GM18858 (cell line): ENCODE results near the gene JPH3.
"Not testable (repeated sequence)": the region's sequence is repeated elsewhere in the genome, so short reads cannot be mapped to it uniquely, and the experiment has no call there.

Experiments
- ATAC-seq: cut with Tn5 transposase; IDR thresholded peaks from one replicate; pipeline ENCODE4 v1.9.1; 2021; ENCODE audit not compliant: unreplicated experiment

The JPH3 gene

DNA sequence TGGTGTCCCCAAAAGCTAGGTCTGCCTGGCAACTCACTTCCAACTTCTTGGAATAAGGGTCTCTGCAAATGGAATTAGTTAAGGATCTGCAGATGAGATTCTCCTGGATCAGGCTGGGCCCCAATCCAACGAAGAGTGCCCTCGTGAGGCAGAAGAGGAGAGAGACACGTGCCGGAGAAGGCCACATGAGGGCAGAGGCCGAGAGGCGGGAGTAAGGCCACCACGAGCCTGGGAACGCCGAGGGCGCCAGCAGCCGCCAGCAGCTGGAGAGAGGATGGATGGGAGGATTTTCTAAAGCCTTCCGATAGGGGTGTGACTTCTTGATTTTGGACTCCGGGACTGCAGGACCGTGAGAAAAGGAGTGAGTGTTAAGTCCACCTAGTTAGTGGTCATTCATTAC lies 76.3 kb downstream of the JPH3 start:
- no peak for ATAC-seq

DNA sequence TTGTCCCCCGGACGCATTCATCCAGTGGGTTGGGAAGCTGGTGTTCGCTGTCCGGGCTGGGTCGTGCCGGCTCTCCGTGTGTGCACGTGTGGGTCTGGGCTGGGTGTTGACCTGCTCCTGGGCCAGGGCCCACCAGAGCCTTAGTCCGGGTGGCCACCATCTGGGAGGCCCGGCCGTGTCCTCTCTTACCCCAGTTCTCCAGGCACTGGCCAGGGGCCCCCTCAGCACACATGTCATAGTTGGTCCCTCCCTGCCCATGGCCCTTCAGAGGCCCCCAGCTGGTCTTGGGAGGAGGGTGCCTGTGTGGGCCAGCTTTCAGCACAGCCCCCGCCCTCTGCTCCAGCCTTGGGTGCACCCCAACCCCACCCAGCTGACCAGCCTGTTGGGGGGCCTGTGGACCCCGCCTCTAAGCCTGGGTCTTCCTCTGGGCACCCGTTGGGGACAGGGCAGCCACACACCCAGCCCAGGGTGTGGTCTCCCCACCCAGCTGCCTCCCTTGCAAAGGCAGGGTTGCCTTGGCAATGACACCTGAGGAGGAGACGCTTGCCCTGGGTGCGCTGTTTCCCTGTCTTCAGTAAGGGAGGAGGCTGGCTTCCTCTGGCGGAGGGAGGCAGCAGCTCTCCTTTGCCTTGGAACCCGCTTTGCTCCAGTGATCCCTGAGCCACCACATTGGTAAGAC lies 77.4 kb downstream of the JPH3 start:
- no peak for ATAC-seq

DNA sequence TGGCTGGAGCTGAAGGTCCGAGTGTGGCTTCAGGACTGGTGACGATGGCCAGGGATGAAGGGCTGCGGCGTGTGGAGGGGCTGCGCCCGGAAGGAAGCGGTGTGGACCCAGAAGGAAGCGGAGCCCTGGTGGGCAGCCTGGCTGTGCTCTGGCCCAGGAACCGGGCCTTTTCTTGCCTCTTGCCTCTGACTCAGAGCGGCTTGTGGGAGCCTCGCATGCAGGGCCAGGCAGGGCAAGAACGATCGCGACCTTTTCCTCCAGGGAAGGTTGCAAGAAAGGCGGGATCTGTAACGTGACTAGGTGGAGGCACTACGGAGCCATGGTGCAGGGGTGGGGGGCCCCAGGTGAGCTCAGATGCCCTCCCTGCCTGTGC lies 78.0 kb downstream of the JPH3 start:
- ATAC-seq, result no peak

DNA sequence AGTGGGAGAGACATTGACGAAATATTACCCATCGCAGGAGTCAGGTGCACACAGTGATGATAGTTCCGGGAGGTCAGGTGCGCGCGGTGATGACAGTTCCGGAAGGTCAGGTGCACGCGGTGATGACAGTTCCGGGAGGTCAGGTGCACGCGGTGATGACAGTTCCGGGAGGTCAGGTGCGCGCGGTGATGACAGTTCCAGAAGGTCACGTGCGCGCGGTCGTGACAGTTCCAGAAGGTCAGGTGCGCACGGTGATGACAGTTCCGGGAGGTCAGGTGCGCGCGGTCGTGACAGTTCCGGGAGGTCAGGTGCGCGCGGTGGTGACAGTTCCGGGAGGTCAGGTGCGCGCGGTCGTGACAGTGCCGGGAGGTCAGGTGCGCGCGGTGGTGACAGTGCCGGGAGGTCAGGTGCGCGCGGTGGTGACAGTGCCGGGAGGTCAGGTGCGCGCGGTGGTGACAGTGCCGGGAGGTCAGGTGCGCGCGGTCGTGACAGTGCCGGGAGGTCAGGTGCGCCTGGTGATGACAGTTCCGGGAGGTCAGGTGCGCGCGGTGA lies 78.8 kb downstream of the JPH3 start:
- ATAC-seq, result not testable (repeated sequence)

DNA sequence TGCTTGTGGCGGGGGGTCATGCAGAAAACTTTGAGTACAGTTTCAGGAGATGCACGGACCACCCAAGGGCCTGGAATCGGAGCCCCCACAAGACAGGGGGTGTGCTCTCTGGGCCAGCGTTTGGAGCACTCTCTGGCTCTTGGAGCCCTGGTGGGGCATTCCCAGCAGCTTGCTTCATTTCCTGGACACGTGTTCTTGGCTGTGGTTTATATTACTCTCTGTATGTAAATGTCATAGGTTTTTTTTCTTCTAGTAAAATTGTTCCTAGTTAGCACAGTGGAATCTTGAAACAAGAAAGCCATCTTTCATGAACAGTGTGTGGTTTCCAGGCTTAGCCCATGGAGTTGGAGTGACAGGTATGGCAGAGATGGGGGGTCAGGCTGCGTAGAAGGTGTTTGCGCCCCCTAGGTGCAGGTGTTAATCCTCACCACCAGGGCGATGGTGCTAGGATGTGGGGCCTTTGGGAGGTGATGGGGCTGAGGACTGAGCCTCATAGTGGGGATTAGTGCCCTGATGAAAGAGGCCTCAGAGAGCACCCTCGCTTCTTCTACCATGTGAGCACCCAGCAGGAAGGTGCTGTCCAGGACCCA lies 79.8 kb downstream of the JPH3 start:
- no peak for ATAC-seq

DNA sequence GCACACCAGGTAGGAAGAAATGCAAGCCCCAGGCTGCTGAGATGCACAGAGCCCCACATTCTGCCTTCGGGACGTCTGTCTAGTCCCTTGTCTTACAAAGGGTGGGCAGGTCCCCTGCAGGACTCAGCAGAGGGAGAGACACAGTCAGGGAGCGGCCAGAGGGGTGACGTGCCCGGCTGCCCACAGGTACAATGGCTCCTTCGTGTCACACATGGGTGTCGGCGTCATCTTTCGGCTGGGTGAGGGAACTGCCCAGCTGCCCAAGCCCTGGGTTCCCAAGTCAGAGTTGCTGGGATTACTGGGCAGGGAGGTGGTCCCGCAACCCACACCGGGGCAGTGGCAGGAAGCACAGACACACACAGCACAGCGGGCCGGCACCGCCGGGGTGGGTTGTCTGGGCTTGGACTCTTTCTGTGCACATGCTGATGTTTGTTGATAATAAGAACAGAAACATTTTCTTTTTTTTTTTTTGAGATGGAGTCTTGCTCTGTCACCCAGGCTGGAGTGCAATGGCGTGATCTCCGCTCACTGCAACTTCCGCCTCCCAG lies 80.6 kb downstream of the JPH3 start:
- no peak for ATAC-seq

DNA sequence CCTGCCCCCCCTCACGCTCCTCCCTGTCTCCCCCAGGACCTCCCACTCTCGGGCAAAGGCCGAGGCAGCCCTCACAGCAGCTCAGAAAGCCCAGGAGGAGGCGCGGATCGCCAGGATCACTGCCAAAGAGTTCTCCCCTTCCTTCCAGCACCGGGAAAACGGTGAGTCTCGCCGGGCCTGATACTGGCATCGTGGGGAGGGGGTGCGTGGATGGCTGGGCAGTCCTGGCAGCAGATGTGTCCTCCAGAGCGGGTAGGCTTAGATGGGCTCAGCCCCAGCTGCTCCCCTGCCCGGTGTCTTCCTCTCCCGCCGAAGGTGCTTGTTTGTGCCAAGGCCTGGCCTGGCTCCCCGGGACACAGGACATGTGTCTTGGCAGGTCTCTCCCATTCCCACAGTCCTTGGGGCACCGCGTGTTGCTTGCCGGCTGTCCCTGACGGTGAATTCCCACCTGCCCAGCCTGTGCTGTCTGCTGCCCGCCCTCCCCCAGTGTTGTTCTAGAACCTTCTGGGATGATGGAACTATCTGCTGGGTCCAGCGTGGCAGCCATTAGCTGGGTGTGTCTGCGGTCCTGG lies 81.9 kb downstream of the JPH3 start:
- no peak for ATAC-seq

DNA sequence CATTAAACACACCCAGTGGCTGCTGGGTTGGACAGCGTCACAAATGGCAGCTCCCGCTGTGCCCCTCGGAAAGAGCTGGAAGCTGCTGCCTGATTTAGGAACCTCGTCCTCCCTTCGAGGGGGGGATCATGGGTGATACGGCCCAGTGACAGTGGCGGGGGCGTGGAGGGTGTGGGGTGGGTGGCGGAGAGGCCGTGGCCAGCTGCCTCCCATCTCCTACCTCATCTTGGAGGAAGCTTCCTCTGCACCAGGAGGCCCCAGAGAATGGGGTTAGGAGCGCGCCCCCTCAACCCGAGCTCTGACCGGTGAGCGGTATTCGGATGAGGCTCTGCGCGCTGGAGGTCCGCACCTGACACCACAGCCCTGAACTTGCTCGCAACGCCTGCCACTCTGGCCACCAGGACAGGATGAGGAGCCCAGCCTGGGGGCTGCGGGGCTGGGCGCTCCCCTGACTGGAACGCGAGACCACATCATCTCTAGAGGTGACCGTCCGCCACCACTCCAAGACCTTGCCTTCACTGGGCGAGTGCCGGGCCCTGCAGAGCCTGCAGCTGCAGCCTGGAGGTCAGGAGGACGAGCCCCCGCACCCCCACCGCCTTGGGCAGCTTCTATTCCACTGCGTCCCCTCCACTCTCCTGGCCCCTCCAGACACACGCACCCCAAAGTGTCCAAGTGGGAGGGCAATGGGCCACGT lies 82.5 kb downstream of the JPH3 start:
- no peak for ATAC-seq

DNA sequence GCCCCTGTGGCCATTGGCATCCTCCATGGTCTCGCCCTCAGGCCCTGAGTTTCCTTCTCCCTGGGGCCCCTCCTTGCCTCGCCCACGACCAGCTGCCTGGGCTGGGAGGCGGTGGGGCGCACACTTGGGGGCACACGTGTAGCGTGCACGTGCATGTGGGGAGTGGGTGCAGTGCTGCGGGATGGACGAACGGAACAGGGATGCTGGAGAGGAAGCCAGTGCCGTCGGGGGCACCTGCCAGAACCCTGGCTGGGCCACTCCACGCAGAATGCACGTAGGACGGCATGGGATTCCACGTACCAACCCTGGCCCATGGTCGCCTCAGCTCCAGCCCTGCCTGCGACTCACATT lies 83.1 kb downstream of the JPH3 start:
- no peak for ATAC-seq

DNA sequence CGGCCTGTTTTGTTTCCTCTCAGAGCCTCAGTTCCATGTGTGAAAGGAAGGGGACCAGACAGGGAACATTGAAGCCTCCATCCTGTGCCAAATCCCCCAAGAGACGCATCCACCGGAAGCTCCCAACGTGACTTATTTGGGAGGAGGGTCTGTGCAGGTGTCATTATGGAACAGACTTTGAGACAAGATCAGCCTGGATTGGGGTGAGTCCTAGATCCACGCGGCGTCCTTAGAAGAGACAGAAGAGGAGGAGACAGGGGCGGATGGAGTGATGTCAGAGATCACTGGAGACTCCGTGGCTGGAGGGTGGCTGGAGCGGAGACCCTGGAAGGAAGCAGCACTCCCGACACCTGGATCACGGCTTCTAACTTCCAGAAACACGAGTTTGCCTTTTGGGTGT lies 83.5 kb downstream of the JPH3 start:
- ATAC-seq, result no peak

DNA sequence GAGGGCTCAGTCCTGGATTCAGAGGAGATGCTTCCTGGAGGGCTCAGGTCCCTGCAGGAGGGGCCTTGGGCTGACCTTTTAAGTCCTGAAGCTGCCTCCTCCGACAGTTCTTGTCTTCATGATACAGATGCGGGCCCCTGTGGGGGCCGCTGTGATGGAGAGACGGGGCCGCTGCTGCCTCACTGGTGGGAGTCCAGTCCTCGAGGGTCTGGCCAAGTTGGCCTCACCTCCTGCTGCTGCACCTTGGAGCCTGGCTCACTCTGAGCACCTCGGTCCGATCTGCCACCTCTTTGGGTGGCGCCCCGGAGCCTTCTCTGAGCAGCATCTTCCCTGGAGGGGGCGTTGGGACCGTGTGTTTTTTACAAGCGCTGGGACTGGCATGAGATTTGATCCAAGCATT lies 84.4 kb downstream of the JPH3 start:
- ATAC-seq, result no peak

DNA sequence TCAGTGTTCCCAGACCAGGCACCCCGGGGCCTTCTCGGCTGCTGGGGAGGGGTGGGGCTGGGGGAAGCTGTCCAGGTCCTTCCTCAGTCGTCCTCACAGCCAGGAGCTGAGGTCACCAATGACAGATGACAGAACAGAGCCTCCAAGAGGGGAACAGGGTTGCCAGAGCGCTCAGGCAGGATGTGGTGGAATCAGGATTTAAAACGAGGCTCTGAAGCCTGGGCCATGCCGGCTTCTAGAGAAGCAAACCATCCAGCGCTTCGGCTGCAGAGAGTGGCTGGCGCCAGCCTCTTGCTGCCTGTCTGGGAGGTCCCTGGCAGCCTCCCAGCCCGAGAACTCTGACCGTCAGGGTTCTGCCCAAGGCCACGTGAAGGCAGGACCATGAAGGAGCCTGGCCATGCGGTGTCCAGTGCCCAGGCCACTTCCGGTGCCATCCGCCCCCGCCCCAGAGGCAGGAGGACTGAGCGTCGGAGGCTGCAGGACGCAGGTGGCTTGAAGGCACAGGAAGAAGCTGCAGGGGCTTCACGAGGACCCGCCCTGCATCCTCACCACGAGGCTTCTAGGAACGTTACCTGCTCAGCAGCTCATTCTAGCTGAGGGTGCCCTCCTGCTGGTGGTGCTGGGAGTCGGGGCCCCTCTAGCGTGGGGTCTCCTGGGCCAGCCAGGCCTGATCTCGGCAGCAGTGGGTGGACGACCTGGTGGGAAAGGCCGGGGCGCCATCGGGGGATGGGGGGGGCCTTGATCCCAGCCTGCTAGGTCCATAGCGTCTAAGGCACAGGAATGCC lies 85.0 kb downstream of the JPH3 start:
- no peak for ATAC-seq

DNA sequence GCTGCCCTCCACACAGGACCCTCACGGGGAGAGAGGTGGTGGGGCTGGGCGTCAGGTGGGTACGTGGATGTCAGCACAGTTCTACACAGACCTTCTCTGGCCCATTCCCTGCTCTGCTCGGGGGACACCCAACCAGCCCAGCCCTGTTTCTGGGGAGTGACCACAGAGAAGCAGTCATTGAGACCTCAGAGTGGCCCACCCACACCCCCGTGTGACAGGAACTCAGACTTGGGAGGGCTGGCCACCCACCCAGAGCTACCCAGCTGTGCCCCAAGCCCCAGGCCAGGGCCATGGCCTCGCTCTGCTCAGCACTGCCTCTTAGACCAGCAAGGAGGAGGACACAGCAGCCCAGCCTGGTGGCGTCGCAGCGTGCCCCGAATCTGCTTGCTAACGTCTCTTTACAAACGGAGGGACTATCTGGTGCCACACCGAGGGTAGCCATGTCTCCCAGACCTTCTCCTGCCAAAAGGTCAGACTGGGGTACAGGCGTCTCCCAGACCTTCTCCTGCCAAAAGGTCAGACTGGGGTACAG lies 85.8 kb downstream of the JPH3 start:
- no peak for ATAC-seq

DNA sequence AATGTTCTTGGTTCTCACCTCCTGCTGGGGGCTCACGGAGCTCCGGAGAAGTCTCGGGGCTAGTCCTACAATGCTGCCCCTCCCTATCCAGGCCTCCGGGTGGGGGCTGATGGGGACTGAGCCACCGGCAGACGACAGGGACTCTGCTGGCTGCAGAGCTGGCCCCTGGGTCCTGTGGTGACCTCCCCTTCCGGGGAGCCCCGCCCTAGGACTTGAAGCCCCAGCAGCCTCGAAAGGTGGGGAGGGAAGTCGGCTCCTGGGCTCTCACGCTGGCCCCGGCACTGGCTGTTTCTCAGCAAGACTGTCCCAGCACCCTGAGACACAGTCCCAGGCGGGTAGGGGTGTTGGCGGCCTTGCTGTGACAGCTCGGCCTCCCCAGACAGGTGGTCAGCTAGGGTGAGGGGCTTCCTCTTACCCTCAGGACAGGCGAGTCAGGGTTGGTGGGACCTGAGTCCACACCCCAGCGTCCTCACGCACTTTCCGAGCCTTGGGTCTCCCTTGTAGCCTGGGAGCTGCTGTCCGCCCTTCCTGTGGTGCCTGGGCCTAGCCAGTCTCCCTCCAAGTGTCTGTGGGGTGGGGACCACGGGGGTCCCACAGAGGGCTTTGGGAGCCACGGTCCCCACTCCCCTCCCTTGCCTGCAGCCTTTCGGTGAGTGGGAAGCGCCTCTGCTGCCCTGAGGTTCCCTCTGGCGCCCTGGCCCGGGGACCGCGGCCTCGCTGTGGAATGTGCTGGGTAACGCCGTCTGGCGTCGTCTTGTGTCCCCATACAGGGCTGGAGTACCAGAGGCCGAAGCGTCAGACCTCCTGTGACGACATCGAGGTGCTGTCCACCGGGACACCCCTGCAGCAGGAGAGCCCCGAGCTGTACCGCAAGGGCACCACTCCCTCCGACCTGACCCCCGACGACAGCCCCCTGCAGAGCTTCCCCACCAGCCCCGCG lies 86.8 kb downstream of the JPH3 start:
- no peak for ATAC-seq

DNA sequence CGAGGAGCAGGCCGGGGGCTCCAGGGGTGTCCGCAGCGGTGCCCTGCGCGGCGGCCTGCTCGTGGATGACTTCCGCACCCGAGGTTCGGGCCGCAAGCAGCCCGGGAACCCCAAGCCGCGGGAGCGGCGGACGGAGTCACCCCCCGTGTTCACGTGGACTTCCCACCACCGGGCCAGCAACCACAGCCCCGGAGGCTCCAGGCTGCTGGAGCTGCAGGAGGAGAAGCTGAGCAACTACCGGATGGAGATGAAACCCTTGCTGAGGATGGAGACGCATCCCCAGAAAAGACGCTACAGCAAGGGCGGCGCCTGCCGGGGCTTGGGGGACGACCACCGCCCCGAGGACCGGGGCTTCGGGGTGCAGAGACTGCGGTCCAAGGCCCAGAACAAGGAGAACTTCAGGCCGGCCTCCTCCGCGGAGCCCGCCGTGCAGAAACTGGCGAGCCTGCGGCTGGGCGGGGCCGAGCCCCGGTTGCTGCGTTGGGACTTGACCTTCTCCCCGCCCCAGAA lies 87.7 kb downstream of the JPH3 start:
- ATAC-seq, result no peak

DNA sequence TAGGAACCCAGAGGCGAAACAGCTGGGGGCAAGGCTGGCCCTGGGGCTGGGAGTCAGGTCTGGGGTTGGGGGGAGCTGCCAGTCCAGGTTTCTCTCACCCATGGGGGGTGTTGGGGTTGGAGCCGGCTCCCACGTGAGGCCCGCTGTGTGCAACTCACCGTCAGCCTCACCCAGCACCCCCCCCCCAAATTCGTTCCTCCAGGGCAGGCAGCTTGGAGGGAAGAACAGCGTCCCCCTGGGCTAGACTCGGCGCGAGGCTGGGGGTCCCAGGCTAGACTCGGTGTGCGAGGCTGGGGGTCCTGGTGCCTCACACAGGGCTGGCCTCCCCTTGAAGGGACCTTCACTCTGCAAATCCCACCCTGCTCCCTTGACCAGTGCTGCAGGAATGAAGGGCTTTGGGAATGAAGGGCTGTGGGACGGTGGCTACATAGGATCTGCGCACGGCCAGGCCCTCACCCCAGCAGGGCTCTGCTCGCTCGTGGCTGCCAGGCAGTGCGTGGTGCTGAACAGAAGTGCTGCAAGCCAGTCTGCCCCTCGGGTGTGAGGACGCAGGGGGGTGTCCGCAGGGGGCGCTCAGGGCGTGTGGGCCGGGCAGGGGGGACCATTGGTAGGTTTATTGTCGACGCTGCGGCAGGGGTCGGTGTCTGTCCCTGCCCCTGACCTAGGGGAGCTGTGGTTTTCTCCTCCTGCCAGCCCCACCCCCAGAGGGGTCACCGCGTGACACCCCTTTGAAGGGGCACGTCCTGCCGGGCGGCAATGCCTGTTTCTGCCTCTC lies 88.8 kb downstream of the JPH3 start:
- ATAC-seq, result no peak

DNA sequence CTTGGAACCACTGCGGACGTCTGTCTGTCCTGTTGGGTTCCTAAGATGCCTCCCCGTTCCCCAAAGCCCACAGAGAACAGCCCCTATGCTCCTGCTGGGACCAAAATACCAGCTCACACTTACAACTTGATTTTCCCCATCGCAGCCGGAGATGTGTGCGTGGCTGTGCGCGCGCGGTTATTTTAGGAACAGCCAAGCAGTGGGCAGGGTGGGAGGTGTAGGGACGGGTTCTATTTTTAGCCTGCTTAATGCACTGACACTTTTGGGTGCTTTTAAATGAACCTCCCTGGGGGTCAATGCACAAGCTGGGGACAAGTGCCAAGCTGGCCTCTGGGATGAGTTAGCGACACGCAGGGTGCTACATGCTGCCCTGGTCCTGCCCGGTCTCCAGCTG lies 89.4 kb downstream of the JPH3 start:
- ATAC-seq, result no peak

DNA sequence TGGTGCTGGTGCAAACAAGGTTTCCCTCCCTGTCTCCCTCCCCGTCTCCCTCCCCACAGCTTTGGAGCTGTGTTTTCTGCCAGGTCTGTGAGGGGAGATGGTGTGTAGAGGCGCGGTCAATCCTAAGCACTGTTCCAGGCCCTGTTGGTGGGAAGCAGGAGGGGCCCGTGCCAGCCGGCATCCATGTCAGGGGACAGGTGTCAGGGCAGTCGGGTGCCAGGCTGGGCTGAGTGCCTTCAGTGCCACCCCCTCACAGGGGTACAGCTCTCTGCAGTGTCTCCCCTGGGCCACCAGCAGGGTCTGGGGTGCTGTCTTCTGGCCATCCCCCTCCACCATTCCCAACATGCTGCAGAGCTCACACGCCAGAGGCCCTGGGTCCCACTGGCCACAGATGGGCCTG lies 89.9 kb downstream of the JPH3 start:
- no peak for ATAC-seq

DNA sequence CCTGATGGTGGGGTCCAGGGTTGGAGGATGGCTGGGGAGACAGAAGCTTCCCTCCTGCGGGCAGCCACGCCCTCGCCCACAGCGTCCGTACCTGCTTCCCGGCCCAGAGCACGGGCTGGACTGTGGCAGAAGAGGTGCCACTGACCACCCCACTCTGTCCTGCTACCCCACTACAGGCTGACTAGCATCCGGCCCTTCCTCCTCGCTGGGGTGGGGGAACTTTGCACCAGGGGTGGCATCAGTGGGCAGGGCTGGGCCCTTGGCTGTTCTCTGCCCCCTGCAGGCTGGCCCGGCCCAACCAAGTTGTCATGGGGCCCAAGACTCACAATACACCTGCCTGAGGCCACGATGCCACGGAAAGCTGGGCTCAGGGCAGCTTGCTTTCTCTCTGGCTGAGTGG lies 90.4 kb downstream of the JPH3 start:
- ATAC-seq, result no peak
